HepG2 (cell line): Measurements from ENCODE around the gene PCNX4.

ENCODE experiments used
- ARID2 ChIP-seq: sonication (generic); formaldehyde crosslinking; IDR thresholded peaks from 2 replicates; pipeline ENCODE4 v1.8.1; 2022; ENCODE audit warnings: mild to moderate bottlenecking, missing genetic modification reagents, borderline replicate concordance
- CTCF ChIP-seq: sonication (generic); formaldehyde crosslinking; IDR thresholded peaks from 2 replicates; pipeline ENCODE4 v1.5.0; 2020; ENCODE audit warnings: mild to moderate bottlenecking, missing genetic modification reagents, moderate library complexity
- POLR2A ChIP-seq, 2 experiments: IDR thresholded peaks; 2 replicates each; pipeline ENCODE4 v1.6.1; 2011; ENCODE audit warnings: low read depth in 2 of 2, low read length in 2 of 2, mild to moderate bottlenecking in 1 of 2, moderate library complexity in 1 of 2; ENCODE audit not compliant: insufficient read depth in 1 of 2

DNA sequence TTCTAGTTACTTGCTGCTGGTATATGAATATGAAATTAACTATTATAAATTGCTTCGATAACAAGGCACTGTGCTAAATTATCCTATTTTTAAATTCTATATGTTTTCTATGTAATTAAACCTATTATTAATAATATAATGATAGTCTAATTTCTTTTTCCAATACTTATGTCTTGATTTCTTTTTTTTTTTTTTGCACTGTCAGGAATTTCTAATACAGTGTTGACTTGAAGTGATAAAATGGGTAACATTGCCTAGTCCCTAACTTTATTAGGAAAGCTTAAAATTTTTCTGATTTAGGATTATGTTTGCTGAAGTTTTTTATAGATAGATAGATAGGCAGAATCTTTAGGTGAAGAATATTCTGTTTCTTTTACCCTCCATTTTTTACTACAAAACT is 87.1 kb downstream of the PCNX4 start:
- TF ChIP-seq POLR2A (IDR thresholded peaks at IDR 0.05; ENCODE audit: insufficient read depth in 1 of 2, low read depth in 2 of 2, low read length in 2 of 2), result no peak
- no peak for TF ChIP-seq CTCF (CRISPR knock-in tag)
- no peak for TF ChIP-seq ARID2 (CRISPR knock-in tag)
